Fibroblast of lung (primary cell): ENCODE data around the gene ATRNL1.

ENCODE experiments used
- EZH2 ChIP-seq: IDR thresholded peaks from 2 replicates; pipeline ENCODE4 v1.5.1; 2012; ENCODE audit warnings: low read length, control low read depth, mild to moderate bottlenecking; ENCODE audit errors: missing control alignments
- TF ChIP-seq, protein P1 (sequence below), 2 donors: IDR thresholded peaks in 1 of 2; conservative IDR thresholded peaks in 1 of 2; 1 replicate in 1 of 2; 2 replicates in 1 of 2; pipeline ENCODE4 v1.5.1; 2011 to 2012; ENCODE audit warnings: low read length in 2 of 2, control low read depth in 1 of 2, inconsistent platforms in 1 of 2, low read depth in 1 of 2, mild to moderate bottlenecking in 1 of 2

DNA sequence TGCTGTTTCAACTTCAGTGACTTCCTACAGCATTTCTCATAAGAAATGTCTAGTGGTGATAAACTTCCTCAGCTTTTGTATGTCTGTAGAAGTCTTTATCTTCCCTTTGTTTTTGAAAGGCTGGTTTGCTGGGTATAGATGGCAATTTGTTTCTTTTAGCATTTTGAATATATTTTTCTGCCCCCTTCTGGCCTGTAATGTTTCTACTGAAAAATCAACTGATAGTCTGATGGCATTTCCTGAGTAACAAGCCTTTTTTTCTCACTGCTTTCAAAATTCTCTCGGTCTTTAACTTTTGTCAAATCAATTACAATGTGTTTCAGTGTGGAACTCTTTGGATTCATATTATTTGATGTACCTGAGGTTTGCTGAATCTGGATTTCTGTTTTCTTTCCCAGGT lies 487.1 kb downstream of the ATRNL1 start:
- TF ChIP-seq, protein P1, sequence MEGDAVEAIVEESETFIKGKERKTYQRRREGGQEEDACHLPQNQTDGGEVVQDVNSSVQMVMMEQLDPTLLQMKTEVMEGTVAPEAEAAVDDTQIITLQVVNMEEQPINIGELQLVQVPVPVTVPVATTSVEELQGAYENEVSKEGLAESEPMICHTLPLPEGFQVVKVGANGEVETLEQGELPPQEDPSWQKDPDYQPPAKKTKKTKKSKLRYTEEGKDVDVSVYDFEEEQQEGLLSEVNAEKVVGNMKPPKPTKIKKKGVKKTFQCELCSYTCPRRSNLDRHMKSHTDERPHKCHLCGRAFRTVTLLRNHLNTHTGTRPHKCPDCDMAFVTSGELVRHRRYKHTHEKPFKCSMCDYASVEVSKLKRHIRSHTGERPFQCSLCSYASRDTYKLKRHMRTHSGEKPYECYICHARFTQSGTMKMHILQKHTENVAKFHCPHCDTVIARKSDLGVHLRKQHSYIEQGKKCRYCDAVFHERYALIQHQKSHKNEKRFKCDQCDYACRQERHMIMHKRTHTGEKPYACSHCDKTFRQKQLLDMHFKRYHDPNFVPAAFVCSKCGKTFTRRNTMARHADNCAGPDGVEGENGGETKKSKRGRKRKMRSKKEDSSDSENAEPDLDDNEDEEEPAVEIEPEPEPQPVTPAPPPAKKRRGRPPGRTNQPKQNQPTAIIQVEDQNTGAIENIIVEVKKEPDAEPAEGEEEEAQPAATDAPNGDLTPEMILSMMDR (conservative IDR thresholded peaks at IDR 0.05 in 1 of 2, IDR thresholded peaks at IDR 0.05 in 1 of 2; ENCODE audit: low read depth in 1 of 2, low read length in 2 of 2): no peak
- TF ChIP-seq EZH2: no peak
